Adrenal gland (tissue), 12 donors: ENCODE data around the gene CXCL12. TPM values are rescaled to one million over a fixed set of nuclear protein-coding genes. Genes with fewer than 3 reads are reported as not detected.
A peak's percentile ranks its signal among the peaks of the same experiment; 100 is the strongest.

ENCODE experiments used
- DNase-seq, 7 donors: peaks; one replicate each; pipeline ENCODE4 v3.0.0-alpha.2; 2019 to 2020
- H3K27ac ChIP-seq, 5 donors: fragments of 200-600 bp; sonication (generic) in 4 of 5; 1 replicate in 3 of 5; 2 replicates in 2 of 5; pipeline versions ENCODE4 v1.5.1 to v1.8.0; 2016 to 2020; ENCODE audit warnings: mild to moderate bottlenecking in 1 of 5
- H3K27me3 ChIP-seq: fragments of 200-600 bp; 2 replicates; pipeline ENCODE4 v1.8.0; 2021
- H3K36me3 ChIP-seq, 2 donors: fragments of 200-600 bp; replicated peaks in 1 of 2; 1 replicate in 1 of 2; 2 replicates in 1 of 2; pipeline versions ENCODE4 v1.5.1 to v1.8.0; 2018 to 2022
- H3K4me1 ChIP-seq, 2 donors: fragments of 200-600 bp; replicated peaks in 1 of 2; 1 replicate in 1 of 2; 2 replicates in 1 of 2; pipeline versions ENCODE4 v1.5.1 to v1.8.0; 2018 to 2021
- H3K4me3 ChIP-seq, 4 donors: fragments of 200-600 bp; sonication (generic) in 3 of 4; one replicate each; pipeline ENCODE4 v1.5.1; 2016 to 2018
- H3K9me3 ChIP-seq, 3 donors: fragments of 200-600 bp; sonication (generic) in 1 of 3; replicated peaks in 1 of 3; 1 replicate in 2 of 3; 2 replicates in 1 of 3; pipeline versions ENCODE4 v1.5.1 to v1.8.0; 2016 to 2021
- POLR2A ChIP-seq, 2 donors: fragments of 450-650 bp; IDR thresholded peaks; one replicate each; pipeline ENCODE4 v1.6.1; 2017; ENCODE audit warnings: antibody characterized with exemption in 2 of 2, mild to moderate bottlenecking in 2 of 2, moderate library complexity in 1 of 2
- whole genome bisulfite sequencing, 4 donors: extraction: QIAGEN DNeasy Blood & Tissue Kit in 2 of 4; methylation state at CpG; one replicate each; pipeline versions ENCODE4 v1.1.5 to v1.1.7; 2013 to 2017; 5-methylcytosine and 5-hydroxymethylcytosine counted together
- intact Hi-C, 2 donors: fragments of 100-400 bp; cut with DNase I; formaldehyde crosslinking; loops; one replicate each; pipeline versions ENCODE4 v1.14.1 to v1.15.0; 2022 to 2023
- polyA plus RNA-seq, 3 donors: library from polyadenylated mRNA; stranded (reverse); fragments of 200-250 nt in 2 of 3; fragments of 350-450 nt in 1 of 3; fragmentation: Illumina TruSeq in 1 of 3; extraction: RNeasy Lipid Tissue Mini Kit (QIAGEN cat#74804) in 1 of 3; gene quantifications; one replicate each; pipeline ENCODE4 v1.2.3, GENCODE V29; 2013 to 2014
- total RNA-seq, 9 donors: library from RNA; depleted of rRNA in 4 of 9; stranded (reverse); fragments of >200 nt in 4 of 9; fragments of 120-200 nt in 1 of 9; fragmentation: NEBNext Ultra II Directional in 1 of 9; extraction: Animal tissue kit (Norgen Biotek cat#: 25700) in 1 of 9; gene quantifications; one replicate each; pipeline versions ENCODE4 v1.1.0 to v1.2.4, GENCODE V29; 2013 to 2023
- TF ChIP-seq, protein P1 (sequence below), 6 experiments: fragments of 450-650 bp in 4 of 6; fragments of 200-600 bp in 2 of 6; sonication (generic) in 1 of 6; IDR thresholded peaks; 1 replicate in 5 of 6; 2 replicates in 1 of 6; pipeline versions ENCODE4 v1.5.1 to v1.8.0; 2016 to 2021; ENCODE audit warnings: antibody characterized with exemption in 6 of 6, mild to moderate bottlenecking in 2 of 6, moderate library complexity in 1 of 6
- donor health status: healthy with polysubstance abuse.
- donor health status: Bipolar disorder and iron deficiency.
- donor health status: DM: yes; HTN: yes; CAD: no.
- donor health status: DM: no; HTN: no; CAD: no.
- donor health status: DM: no; HTN: no; CAD: no.
- donor health status: DM: yes; HTN: yes; CAD: no.

CXCL12 gene
- total and polyA plus RNA-seq, 12 donors = 17.5 to 193 (median 66.1) TPM

DNA sequence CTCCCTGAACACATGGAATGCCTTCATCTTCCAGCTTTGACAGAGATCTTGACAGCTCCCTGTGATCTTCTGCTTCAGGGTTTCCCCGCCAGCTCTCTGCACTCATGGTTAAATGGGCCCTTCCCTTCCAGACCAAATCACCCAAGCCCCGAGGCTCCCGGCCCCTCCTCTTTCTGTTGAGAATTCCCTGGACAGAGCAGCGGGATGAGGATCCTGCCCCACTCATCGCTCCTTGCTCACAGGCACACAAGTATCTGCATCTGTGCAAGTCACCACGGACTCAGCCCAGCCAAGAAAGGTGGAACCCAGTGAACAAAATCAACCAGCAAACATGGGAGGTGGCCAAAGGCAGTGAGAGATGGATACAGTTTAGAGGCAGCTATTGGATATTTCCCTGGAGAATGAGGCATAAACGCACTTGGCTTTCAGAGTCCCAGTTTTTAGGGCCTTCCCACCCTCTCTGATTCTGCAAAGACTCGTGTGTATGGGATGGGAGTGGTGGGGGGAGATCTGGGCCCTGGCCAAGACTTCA is 37.7 kb upstream of the CXCL12 start:
- 80 to 92% (median 89%) methylated on average over 7 to 8 of the region's 8 CpGs for WGBS, 4 donors
- Histone ChIP-seq H3K27ac (no peak overlapping the region), H3K36me3 (no peaks in the 10 kb centered on the region), H3K4me1 (no peaks in the 10 kb centered on the region), H3K4me3 (no peak overlapping the region), H3K9me3 (no peaks in the 10 kb centered on the region), H3K27me3 (no peaks in the 10 kb centered on the region)
- TF ChIP-seq POLR2A (IDR thresholded peaks at IDR 0.05) = no peak
- TF ChIP-seq, protein P1, sequence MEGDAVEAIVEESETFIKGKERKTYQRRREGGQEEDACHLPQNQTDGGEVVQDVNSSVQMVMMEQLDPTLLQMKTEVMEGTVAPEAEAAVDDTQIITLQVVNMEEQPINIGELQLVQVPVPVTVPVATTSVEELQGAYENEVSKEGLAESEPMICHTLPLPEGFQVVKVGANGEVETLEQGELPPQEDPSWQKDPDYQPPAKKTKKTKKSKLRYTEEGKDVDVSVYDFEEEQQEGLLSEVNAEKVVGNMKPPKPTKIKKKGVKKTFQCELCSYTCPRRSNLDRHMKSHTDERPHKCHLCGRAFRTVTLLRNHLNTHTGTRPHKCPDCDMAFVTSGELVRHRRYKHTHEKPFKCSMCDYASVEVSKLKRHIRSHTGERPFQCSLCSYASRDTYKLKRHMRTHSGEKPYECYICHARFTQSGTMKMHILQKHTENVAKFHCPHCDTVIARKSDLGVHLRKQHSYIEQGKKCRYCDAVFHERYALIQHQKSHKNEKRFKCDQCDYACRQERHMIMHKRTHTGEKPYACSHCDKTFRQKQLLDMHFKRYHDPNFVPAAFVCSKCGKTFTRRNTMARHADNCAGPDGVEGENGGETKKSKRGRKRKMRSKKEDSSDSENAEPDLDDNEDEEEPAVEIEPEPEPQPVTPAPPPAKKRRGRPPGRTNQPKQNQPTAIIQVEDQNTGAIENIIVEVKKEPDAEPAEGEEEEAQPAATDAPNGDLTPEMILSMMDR (IDR thresholded peaks at IDR 0.05) = no peak
- intact Hi-C loops = no loop called here
- DNase-seq = peak in 2 of 7 donors; percentile 5 to 9

DNA sequence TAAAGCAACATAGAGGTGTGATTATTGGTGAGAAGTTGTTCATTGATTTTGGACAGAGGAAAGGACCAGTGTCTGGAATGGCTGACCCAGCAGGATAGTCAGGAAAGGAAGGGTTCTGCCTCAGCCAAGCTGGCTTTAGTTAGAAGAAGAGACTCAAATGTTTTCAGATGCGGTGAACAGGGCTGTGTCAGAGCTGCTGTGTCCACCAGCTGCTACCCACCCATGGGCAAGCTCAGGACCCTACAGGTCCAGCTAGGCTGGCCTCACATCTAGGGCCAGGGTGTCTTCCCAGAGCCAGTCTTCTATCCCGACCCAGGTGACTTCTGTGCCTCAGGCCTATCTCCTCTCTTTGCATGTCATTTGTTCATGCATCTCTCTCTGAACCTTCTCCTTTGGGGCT is 37.3 kb upstream of the CXCL12 start:
- TF ChIP-seq, protein P1 (IDR thresholded peaks at IDR 0.05) = no peak
- Histone ChIP-seq H3K9me3 (no peaks in the 10 kb centered on the region), H3K27ac (no peak overlapping the region), H3K36me3 (no peaks in the 10 kb centered on the region), H3K4me1 (no peaks in the 10 kb centered on the region), H3K4me3 (no peak overlapping the region), H3K27me3 (no peaks in the 10 kb centered on the region)
- peak in 2 of 7 donors; percentile 8 to 12 for DNase-seq
- intact Hi-C loops = no loop called here
- 86 to 93% (median 92%) methylated on average over 2 of the region's 2 CpGs for WGBS, 4 donors

DNA sequence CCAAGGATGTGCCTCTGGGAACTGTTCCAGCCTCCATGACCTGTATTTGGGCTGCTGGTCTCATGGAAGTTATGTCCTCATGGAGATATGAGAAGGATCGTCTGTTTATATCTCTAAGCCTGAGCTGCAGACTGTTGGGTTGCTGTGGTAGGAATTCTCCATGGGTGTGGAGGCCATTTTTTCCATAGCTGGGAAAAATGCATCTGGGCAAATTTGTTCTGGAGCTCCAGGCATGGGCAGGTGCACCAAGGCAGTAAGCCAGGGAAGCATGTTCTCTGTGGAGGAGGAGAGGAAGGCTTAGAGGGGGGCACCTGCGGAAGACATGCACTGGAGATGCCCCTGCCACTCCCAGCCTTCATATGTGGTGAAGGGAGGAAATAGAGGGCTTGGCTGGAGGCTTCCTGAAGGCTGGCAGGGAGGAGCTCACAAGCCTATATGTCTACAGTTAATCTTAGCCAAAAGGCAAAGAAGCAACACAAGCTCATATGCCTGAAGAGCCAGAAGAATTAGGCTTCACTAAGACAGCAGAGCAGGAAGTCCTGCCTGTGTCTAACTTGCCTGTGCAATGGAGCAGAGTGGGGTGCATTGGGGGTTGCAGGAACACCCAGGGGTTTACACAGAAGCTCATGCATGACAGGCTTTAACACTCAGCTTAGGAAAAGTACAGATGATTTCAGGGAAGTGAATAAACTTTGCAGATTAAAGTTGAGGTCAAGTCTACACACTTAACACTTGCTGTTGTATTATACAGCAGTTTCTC is 35.1 kb upstream of the CXCL12 start:
- Histone ChIP-seq H3K27ac (no peak overlapping the region), H3K36me3 (no peaks in the 10 kb centered on the region), H3K4me1 (peaks cover 0 to 4% of the 10 kb centered on the region in 2 donors), H3K27me3 (no peaks in the 10 kb centered on the region), H3K9me3 (no peaks in the 10 kb centered on the region), H3K4me3 (no peak overlapping the region)
- 66 to 86% (median 80%) methylated on average over 2 of the region's 2 CpGs for WGBS, 4 donors
- intact Hi-C loops = no loop called here
- DNase-seq = peak in 2 of 7 donors; percentile 9 to 11
- TF ChIP-seq, protein P1 (IDR thresholded peaks at IDR 0.05) = no peak
- no peak for TF ChIP-seq POLR2A (IDR thresholded peaks at IDR 0.05)

DNA sequence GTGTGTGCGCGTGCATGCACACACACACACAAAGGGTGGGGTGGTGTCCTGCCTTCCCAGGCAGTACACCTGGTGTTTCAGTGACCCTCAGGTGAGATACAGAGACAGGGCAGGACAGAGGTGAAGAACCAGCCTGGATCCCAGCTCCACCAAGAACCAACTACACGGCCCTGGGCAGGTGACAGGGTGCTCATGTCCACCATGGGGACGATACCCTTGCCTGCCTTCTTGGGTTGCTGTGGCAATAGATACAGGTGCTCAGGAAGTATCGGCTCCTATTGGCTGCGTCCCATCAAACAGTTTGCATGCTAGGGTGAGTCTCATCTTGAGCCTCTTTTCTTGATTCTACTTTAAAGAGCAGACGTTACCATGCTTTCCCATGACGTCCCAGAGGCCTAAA is 33.7 kb upstream of the CXCL12 start:
- no peaks in the 10 kb centered on the region for H3K36me3 ChIP-seq
- H3K27me3 ChIP-seq = no peaks in the 10 kb centered on the region
- 91 to 96% (median 93%) methylated on average over 7 to 8 of the region's 8 CpGs for WGBS, 4 donors
- no peak overlapping the region for H3K4me3 ChIP-seq
- intact Hi-C loops = no loop called here
- DNase-seq = peak in 1 of 7 donors; percentile 15
- peaks cover 0 to 4% of the 10 kb centered on the region in 2 donors for H3K4me1 ChIP-seq
- no peaks in the 10 kb centered on the region for H3K9me3 ChIP-seq
- H3K27ac ChIP-seq = no peak overlapping the region
- TF ChIP-seq, protein P1 (IDR thresholded peaks at IDR 0.05) = no peak
- TF ChIP-seq POLR2A (IDR thresholded peaks at IDR 0.05) = no peak
